Activated B cell treated with CpG ODN at 0.5 μM for 24 hours (primary cell): ENCODE results near the gene LCP2. TPM values are rescaled to one million over a fixed set of nuclear protein-coding genes. Genes with fewer than 3 reads are reported as not detected.
A peak's percentile ranks its signal among the peaks of the same experiment; 100 is the strongest.

Experiments
- ATAC-seq: fragments of 200-7000 bp; cut with Tn5 transposase; one replicate; pipeline ENCODE4 v1.10.0; 2021; ENCODE audit warnings: low read depth, mild to moderate bottlenecking, moderate library complexity
- CTCF ChIA-PET: fragments of 350-600 bp; sonication (Branson Sonifier 250); formaldehyde crosslinking; loops from one replicate; lab custom pipeline; 2021; ENCODE audit warnings: antibody characterized with exemption; lab: Charles Lee
- POLR2A ChIA-PET: fragments of 350-600 bp; sonication (Branson Sonifier 250); formaldehyde crosslinking; loops from one replicate; lab custom pipeline; 2021; ENCODE audit warnings: antibody characterized with exemption; lab: Charles Lee
- DNase-seq: peaks from one replicate; pipeline ENCODE4 v3.0.0; 2022
- H3K27ac Mint-ChIP-seq: one replicate; pipeline ENCODE4 v1.8.0; 2020; ENCODE audit warnings: mixed read lengths
- H3K27me3 Mint-ChIP-seq: one replicate; pipeline ENCODE4 v1.8.0; 2021; ENCODE audit warnings: mixed read lengths
- H3K36me3 Mint-ChIP-seq: one replicate; pipeline ENCODE4 v1.8.0; 2021; ENCODE audit warnings: low read depth, mixed read lengths
- H3K4me1 Mint-ChIP-seq: one replicate; pipeline ENCODE4 v1.8.0; 2021; ENCODE audit warnings: mixed read lengths
- H3K4me3 Mint-ChIP-seq: one replicate; pipeline ENCODE4 v1.8.0; 2020; ENCODE audit warnings: mild to moderate bottlenecking, mixed read lengths
- H3K9me3 Mint-ChIP-seq: one replicate; pipeline ENCODE4 v1.8.0; 2020; ENCODE audit warnings: mixed read lengths
- intact Hi-C: fragments of 100-400 bp; cut with micrococcal nuclease; formaldehyde crosslinking; loops from one replicate; pipeline ENCODE4 v1.15.1; 2024
- total RNA-seq: library from RNA; stranded (reverse); gene quantifications from 2 replicates; pipeline ENCODE4 v1.2.3, GENCODE V29; 2022
- TF ChIP-seq, protein P1 (sequence below): fragments of 200-600 bp; IDR thresholded peaks from one replicate; pipeline ENCODE4 v1.8.0; 2022; ENCODE audit warnings: antibody characterized with exemption, mild to moderate bottlenecking

The LCP2 gene
- total RNA-seq, 1 donor from 2014 or later: 8.5 TPM

GRCh38 chr5:170312301-170312595, 14.7 kb upstream of the LCP2 start:
- H3K27me3 Mint-ChIP-seq: peaks cover 8% of the 10 kb centered on the region
- DNase-seq (no peak), ATAC-seq (no peak)
- TF ChIP-seq, protein P1, sequence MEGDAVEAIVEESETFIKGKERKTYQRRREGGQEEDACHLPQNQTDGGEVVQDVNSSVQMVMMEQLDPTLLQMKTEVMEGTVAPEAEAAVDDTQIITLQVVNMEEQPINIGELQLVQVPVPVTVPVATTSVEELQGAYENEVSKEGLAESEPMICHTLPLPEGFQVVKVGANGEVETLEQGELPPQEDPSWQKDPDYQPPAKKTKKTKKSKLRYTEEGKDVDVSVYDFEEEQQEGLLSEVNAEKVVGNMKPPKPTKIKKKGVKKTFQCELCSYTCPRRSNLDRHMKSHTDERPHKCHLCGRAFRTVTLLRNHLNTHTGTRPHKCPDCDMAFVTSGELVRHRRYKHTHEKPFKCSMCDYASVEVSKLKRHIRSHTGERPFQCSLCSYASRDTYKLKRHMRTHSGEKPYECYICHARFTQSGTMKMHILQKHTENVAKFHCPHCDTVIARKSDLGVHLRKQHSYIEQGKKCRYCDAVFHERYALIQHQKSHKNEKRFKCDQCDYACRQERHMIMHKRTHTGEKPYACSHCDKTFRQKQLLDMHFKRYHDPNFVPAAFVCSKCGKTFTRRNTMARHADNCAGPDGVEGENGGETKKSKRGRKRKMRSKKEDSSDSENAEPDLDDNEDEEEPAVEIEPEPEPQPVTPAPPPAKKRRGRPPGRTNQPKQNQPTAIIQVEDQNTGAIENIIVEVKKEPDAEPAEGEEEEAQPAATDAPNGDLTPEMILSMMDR: no peak
- POLR2A ChIA-PET: interaction anchor here (0.7 to 1.7 kb wide), 3 partner anchors 9 to 18 kb away, joined by 3 to 6 read pairs (median 4); no protein-coding TSS in a partner anchor
- H3K9me3 Mint-ChIP-seq: no peaks in the 10 kb centered on the region
- H3K4me1 Mint-ChIP-seq: peaks cover 20% of the 10 kb centered on the region
- no peak overlapping the region for H3K27ac Mint-ChIP-seq
- intact Hi-C loops: no loop called here
- CTCF ChIA-PET: no interaction called here
- H3K4me3 Mint-ChIP-seq: no peak overlapping the region
- H3K36me3 Mint-ChIP-seq: no peaks in the 10 kb centered on the region

GRCh38 chr5:170311511-170312300, 14.1 kb upstream of the LCP2 start:
- intact Hi-C loops: no loop called here
- ATAC-seq (no peak), DNase-seq (no peak)
- POLR2A ChIA-PET: interaction anchor here (1.2 kb wide), 1 partner anchor 9 kb away, joined by 3 read pairs; no protein-coding TSS in a partner anchor
- Mint-ChIP-seq H3K9me3 (no peaks in the 10 kb centered on the region), H3K27me3 (peaks cover 8% of the 10 kb centered on the region), H3K4me1 (peaks cover 24% of the 10 kb centered on the region), H3K36me3 (no peaks in the 10 kb centered on the region), H3K27ac (peak overlapping the region; percentile 19), H3K4me3 (no peak overlapping the region)
- TF ChIP-seq, protein P1: no peak
- CTCF ChIA-PET: no interaction called here

GRCh38 chr5:170310256-170310926, 12.8 kb upstream of the LCP2 start:
- Mint-ChIP-seq H3K4me1 (peaks cover 38% of the 10 kb centered on the region), H3K27me3 (peaks cover 8% of the 10 kb centered on the region), H3K4me3 (no peak overlapping the region), H3K9me3 (no peaks in the 10 kb centered on the region), H3K36me3 (no peaks in the 10 kb centered on the region), H3K27ac (no peak overlapping the region)
- CTCF ChIA-PET: no interaction called here
- POLR2A ChIA-PET: no interaction called here
- intact Hi-C loops: no loop called here
- TF ChIP-seq, protein P1: no peak
- ATAC-seq: no peak
- no peak for DNase-seq

GRCh38 chr5:170308686-170309085, 11.1 kb upstream of the LCP2 start:
- H3K9me3 Mint-ChIP-seq: no peaks in the 10 kb centered on the region
- ChIA-PET CTCF (interaction anchor here (1.1 kb wide), 1 partner anchor 30 kb away, joined by 5 read pairs; no protein-coding TSS in a partner anchor), POLR2A (no interaction called here)
- DNase-seq (no peak), ATAC-seq (no peak)
- peaks cover 8% of the 10 kb centered on the region for H3K27me3 Mint-ChIP-seq
- TF ChIP-seq, protein P1: no peak
- no peak overlapping the region for H3K4me3 Mint-ChIP-seq
- intact Hi-C loops: no loop called here
- H3K36me3 Mint-ChIP-seq: no peaks in the 10 kb centered on the region
- peaks cover 40% of the 10 kb centered on the region for H3K4me1 Mint-ChIP-seq
- no peak overlapping the region for H3K27ac Mint-ChIP-seq
